NCI-H2171 treated with DMSO at 0.1 percent for 48 hours (cell line): Measurements from ENCODE around the gene TRA2A.

ENCODE experiments used
- DNase-seq: peaks from one replicate; lab custom pipeline; 2025; lab: John Stamatoyannopoulos, UW

TRA2A gene

DNA sequence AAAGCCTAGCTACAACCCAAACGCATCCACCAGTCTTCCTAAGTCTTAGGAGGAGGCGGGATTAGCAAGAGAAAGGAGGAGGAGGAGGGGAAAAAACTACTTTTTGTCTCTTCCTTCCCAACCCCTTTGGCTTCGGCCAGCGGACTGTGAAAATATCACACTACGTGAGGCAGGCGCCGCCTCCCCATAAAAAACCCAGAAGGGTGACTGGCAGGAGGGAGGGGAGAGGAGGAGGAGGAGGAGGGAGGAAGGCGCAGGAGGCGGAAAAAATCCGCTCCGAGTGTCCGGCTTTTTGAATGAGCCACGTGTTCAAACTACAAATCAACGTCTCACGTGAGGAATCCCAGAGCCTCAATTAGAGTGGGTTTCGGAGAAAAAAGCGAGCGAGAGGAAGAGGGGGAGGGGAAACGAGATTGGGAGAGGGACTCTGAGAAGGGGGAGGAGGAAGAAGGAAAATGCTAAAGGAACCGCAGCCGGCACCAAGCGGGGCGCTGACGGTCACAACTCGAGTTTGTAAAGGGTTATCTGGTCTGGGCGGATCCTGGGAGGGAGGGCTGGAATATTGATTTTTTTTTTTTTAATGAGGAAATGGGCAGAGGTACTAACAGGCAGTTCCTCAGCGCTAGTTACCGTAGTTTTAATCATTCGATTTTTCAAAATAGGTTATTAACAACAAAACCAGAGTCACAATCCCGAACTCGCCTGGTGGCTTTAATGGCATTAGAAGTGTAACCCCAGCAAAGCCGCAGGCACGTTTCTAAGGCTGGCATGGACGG lies 61.3 kb downstream of the TRA2A start, which contains the start of gene IGF2BP3:
Gene IGF2BP3 (minus strand): TSS at position 162 of the 776 bp plus-strand sequence. CDS start 381 bp downstream, outside the sequence.
- peak; percentile 84 for DNase-seq

DNA sequence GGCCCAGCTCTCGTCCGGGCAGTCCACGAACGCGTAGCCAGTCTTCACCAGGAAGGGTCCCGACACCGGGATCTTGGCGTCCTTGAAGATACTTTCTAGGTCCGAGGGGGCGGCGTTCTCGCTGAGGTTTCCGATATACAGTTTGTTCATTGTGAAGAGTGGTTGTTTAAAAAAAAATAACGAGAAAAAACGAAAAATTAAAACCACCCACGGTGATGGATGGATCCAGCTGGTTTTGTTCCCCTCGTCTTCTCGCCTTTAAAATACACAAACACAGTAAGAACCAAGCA lies 61.9 kb downstream of the TRA2A start:
- no peak for DNase-seq

DNA sequence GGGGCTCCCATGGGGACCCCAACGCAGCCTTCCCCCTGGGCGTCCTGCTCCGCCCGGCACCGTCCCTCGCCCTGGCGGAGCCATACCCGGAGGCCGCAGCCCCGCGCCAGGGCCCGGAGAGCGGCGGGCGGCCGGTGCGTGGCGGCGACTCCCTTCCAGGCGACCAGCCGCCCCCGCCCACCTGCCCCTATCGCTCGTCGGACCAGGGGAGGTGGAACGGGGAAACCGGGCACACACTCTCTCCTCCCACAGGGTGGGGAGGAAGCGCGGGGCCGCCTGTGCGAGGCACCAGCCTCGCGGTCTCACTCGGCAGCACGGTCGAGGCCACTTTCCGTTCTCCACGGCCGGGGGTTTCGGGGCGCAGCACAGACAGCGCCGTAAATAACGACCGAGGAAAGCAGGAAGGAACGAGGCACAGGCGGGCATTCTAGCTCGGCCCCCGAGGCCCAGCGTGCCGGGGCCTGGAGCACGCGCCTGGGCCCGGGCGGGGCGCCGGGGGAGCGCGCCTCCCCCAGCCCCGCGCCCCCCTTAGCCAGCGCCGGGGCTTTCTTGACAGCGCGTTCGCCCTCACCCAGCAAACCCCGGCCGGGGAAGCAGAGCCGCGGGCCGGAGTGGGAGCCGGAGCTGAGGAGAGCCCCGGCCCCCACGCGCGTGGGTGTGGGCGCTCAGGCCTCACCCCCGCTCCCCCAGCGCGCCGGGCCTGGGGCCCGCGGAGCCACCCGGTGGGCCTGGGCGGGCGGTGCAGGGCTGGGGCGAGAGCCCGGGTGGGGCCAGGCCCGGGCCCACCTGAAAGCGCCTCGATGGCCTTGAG lies 62.4 kb downstream of the TRA2A start:
- DNase-seq, result no peak

DNA sequence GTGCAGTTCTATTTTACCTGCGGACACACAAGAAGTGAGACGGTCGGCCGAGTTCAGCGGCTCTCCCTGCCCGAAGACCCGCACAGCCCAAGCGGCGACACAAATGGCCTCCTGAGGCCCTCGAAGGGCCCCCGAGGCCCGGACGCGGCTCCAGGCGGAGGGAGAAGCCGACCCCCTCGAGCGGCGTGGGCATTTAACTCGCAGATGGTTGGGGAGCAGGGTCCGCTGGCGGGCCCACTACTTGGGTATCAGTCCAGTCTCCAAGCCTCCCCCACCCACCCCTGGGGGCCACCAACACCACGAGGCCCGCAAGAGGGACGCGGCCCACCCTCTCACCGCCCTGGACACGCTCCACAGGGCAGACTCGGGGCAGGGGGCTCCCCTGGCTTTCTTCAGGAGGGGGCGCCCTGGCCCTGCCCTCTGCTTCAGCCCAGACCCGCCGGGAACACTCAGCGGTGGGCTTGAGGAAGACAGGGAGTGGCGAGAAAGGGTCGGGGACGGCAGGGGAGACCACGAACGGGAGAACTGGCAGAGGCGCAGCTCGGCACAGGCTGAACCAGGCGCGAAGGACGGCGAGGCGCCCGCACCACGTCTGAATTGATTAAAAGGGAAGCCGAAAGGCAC lies 63.1 kb downstream of the TRA2A start:
- peak; percentile 9 for DNase-seq

DNA sequence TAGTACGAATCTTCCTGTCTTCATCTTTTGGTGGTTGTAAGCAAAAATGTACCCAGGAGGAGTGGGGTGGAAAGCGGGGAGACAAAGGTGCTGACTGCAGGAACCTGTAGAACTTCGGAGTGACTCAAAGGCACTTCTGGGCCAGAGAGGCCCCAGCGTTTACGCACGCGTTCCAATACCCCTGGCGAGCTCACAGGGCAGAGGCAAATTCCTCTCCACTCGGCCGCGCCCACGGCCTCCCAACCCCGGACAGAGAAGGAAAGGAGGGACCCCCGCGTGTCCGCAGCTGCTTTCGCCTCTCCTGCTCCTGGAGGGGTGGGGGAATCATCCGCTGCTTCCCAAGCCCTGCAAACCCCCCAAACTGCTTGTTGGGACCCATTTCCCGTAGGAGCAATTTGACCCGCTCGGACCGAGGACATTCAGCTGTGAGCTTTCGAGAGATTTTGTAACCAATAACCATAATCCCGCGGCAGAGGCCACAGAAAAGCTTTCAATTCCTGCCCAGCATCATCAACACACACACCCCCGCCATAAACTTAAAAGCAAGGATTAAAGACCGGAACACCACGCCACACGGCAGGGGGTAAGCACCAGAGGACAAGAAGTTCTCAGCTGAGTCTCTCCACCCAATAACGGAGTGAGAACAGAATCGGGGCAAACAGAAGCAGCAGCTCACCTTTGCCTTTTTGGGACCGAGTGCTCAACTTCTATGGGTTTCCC lies 63.8 kb downstream of the TRA2A start:
- DNase-seq, result no peak

DNA sequence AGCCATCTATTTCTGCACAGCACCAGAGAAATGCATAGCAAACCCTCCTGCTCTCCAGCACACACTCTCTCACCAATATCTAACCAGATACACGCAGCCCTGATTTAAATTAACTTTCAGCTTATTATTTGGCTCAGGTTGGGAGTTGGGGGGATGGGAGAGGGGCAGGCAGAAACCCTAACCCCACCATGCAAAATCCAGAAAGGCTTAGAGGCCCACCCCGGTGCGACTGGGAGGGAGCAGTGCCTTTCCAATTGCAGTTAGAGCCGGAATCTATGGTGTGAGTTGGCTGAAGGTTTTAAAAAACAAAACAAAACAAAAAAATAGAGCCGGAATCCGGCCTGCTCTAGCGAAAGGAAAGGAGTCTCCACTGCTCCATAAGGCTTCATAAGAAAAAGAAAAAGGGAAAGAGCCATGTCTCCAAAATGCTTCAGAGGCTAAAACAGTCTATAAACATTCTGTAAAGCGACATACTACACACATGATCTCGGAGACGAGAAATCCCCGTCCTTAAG lies 64.4 kb downstream of the TRA2A start:
- DNase-seq, result no peak

DNA sequence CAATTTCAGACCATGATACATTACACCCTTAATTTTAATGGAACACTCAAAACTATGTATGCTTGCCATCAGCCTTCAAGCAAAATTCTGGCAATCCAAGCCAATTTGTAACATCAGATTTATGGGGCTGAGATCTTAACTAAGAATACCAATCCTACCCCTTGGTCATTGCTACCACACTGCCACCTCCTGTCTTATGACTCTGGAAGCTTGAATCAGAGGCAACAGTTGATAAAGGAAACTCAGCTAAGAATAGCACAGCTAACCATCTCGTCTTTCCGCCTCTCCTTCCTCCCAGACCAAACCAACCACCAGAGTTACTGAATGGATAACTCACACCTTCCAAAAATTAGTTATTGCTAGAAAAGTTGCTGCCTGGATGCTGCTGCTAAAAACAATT lies 68.9 kb downstream of the TRA2A start:
- no peak for DNase-seq

DNA sequence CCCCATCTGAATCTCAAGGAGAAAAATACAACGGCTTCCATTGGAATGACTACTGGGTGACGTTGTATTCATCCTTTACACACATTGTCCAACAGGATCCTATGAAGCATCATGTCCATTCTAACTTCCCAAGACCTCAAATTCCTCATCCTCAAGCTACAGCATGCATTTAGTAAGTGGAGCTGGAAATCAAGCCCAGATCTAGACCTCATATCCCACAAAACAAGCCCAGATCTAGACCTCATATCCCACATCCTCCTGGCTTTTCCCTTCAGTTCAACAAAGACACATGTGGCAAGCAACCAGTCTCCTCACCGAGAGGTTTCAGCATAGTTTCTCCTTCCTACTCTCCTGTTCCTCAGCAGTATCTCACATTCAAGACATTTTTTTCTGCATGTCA lies 73.7 kb downstream of the TRA2A start:
- DNase-seq, result no peak

DNA sequence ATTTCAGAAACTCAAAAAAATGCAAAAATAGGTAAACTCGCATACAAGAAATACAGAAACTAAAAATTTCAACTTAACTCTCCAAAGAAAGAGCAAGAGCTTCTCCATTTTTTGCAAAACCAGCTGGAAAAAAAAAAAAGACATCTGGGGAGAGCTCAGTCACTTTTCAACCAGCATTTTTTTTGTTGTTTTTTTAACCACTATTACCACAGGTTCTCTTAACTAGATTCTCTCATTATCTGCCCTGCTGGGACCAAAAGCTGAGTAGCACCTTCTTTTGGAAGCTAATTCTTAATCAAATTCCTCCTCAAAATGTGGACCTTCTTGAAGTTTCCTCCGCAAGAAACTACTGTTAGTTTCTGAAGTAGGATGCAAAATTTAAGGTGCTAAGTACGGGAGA lies 75.7 kb downstream of the TRA2A start:
- no peak for DNase-seq

DNA sequence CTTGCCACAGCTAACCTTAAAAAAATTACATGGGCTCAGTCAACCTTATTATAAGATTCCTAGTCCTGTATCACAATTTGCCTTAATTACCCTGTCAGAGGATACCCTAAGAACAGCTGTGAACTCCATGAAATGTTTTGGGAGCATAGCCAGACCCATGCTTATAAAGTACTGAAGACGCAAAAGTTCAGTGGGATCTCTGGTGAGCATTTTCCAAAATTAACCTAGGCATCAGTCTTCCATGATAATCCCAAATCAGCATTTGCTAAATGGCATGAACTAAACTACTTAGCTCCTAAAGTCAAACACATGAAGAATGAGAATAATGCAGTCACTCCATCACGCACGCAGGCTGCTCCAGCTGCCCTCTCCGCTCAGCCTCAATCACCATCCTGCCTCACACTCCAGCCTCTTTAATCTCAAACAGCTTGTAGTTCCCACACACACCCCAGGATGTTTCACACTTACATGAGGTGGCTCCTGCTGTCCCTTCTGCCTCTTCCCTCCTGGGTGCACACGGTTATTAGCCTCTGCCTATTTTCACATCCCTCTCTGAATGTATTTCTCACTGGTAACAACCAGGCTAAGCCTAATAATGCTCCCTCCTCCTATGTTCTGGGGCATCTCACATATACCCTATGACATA lies 76.8 kb downstream of the TRA2A start:
- no peak for DNase-seq
